GM12864 (cell line): ENCODE measurements around the gene OLFML2A.
A peak's percentile ranks its signal among the peaks of the same experiment; 100 is the strongest.

Experiments
- DNase-seq: peaks from one replicate; pipeline ENCODE4 v3.0.0-alpha.2; 2011; ENCODE audit warnings: low read depth
- H3K4me3 ChIP-seq: 2 replicates; pipeline ENCODE4 v1.5.1; 2011; ENCODE audit warnings: mild to moderate bottlenecking, low read depth, low read length, control low read depth
- TF ChIP-seq, protein P1 (sequence below): IDR thresholded peaks from 2 replicates; pipeline ENCODE4 v1.5.1; 2011; ENCODE audit warnings: low read depth, mild to moderate bottlenecking, moderate library complexity, low read length, control low read depth, inconsistent platforms; ENCODE audit errors: missing control alignments

Gene OLFML2A

DNA sequence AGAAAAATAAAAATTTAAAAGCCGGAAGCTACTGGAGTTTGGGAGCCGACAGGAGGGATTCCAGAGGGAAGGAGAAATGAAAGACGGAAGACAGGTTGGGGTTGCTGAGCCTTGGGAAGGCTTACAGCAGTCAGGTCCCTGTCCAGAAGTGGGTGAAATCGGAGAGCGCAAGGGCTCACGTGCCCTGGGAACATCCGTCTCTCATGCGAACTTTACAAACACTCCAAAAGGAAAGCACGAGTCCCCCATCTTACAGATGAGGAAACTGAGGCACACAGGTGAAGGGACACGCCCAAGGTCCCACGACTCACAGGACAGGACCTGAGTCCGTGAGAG is 347 bp upstream of the OLFML2A start:
- peak overlapping the region; percentile 46 for H3K4me3 ChIP-seq
- TF ChIP-seq, protein P1, sequence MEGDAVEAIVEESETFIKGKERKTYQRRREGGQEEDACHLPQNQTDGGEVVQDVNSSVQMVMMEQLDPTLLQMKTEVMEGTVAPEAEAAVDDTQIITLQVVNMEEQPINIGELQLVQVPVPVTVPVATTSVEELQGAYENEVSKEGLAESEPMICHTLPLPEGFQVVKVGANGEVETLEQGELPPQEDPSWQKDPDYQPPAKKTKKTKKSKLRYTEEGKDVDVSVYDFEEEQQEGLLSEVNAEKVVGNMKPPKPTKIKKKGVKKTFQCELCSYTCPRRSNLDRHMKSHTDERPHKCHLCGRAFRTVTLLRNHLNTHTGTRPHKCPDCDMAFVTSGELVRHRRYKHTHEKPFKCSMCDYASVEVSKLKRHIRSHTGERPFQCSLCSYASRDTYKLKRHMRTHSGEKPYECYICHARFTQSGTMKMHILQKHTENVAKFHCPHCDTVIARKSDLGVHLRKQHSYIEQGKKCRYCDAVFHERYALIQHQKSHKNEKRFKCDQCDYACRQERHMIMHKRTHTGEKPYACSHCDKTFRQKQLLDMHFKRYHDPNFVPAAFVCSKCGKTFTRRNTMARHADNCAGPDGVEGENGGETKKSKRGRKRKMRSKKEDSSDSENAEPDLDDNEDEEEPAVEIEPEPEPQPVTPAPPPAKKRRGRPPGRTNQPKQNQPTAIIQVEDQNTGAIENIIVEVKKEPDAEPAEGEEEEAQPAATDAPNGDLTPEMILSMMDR, result no peak
- no peak for DNase-seq

DNA sequence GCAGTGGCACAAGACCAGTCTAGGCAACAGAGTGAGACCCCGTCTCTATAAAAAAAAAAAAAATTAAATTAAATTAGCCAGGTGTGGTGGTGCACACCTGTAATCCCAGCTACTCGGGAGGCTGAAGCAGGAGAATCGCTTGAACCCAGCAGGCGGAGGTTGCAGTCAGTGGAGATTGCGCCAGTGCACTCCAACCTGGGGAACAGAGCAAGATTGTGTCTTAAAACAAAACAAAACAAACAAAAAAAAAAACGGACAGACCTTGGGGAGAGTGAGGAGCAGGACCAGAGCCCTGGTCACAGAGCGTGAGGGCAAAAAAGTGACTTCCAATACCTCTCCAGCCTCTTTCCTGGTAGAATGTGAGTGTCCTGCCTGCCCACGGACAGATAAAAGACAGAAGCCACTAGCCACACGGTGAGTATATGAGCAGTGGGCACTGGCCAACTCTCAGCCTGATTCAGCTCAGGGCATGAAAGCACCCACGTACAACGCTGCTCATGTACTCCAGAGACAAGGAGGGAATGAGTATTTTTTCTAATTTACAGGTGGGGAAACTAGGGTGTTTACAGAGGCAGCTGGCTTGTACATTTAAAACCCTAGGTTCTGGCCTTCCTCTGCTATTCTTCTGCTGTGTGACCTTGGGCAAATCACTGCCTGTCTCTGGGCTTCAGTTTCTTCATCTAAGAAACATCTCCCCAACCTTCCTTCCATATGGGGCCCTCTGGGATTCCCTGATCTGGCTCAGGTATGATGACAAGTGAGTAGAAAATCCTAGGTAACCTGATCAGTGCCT is 1.8 kb downstream of the OLFML2A start:
- TF ChIP-seq, protein P1, result no peak

DNA sequence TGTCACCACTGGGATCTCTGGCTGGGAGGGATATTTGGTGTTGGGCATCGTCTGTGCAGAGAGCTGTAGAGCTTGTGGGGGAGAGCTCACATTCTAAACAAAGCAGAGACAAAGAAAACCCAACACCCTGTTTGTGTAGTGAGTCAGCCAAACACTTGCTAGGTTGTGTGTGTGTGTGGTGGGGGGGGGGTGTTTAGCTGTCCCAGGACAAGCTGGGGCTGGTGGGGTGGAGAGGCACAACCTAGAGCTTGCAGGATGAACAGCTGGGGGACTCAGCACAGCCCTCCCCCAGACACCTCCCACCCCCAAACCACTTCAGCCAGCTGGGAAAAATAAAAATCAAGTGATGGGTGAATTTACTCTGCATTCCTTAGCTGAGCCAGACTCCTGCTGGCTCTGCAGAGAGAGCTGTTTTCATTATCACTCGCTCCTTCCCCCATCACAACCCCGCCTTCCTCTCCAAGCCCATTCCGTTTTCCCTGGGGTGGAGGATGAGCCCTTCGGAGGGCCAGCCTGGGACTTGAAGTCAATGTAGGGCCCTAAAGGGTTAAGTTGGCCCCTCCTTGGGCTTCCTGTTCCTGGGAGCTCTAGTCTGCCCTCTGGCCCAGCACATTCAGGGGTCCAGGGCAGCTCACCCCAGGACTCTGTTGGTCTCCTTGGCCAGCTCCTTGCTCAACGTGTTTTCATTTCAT is 2.6 kb downstream of the OLFML2A start:
- TF ChIP-seq, protein P1, result no peak
- DNase-seq, result no peak
- no peak overlapping the region for H3K4me3 ChIP-seq

More for the DNA sequence above, 1.8 kb downstream of the OLFML2A start:
- DNase-seq, result no peak
- no peak overlapping the region for H3K4me3 ChIP-seq

DNA sequence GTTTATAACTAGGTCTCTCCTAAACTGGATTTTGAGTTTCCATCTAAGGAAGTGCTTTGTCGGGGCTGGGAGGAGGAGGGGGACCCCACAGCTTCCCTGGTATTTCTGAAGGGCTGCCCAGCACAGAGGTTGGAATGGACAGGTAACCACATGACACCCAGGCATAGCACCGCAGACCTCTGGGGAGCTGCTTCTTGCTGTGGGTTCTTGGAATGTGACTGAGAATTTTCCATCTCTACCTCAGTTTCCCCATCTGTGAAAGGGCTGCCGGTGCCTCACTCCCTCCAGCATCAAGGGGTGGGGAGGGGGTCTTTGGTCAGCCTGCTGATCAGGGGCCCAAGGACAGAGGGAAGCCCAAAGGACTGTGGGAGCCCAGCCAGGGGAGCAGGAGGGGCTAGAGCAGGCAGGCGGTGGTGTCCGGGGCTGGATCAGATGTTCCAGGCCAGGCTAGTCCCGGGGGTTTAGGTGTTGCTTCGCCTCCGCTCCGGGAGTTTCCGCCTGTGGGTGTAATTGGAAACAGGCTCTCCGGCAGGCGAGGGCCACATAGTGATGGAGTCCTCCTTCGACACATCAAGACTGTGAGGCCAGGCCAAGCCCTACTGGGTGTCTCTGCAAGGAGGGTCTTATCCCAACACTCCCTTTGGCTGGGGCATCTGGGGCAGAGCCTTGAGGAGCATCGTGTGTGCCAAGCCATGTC is 3.3 kb downstream of the OLFML2A start:
- TF ChIP-seq, protein P1, result no peak
- DNase-seq, result no peak
- H3K4me3 ChIP-seq, result no peak overlapping the region

DNA sequence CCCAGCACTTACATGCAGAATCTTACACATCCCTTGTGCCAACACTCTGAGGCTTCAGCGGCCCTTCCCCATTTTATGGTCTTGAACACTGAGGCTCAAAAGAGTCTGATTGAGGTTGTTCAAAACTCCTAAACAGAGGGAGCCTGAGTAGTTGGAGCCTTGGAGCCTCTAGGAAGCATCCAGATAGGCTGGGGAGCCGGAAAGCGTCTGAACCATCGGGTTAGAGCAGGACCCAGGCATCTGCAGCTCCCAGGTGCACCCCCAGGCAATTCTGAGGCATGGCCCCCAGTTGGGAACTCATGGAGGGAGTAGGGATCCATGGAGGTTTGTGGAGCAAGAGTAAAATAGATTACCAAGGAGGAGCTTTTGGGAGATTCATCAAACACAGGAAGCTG is 3.8 kb downstream of the OLFML2A start:
- DNase-seq, result no peak
- TF ChIP-seq, protein P1, result no peak
- no peak overlapping the region for H3K4me3 ChIP-seq

DNA sequence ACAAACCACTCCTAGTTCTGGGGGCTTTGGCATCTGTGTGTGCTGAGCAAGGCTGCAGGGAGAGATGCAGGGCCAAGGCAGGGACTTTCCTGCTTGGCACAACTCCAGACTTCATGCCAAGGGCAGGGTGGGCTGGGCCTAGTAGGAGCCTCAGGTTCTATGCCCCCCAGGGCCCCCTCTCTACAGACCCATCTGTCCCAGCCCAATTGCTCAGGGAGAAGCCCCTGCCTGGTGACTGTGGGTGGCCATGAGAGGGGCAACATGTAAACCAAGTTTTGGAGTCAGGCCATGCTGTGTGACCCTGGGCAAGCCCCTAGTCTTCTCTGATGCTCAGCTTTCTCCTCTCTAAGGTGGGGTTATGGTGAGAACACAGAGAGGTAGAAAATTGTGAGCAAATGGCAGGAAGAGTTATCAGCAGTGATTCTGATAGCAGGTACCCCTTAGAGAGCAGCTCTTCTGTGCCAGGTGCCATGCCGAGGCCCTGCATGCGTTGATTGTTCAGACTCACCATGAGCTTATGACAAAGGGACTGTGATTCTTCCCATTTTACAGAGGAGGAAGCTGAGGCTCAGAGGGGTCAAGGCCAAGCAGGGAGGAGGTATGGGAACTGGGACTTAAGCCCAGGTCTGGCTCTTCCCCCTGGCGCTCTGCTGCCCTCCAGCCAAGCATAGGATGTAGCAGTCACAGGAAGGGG is 5.2 kb downstream of the OLFML2A start:
- H3K4me3 ChIP-seq, result no peak overlapping the region
- TF ChIP-seq, protein P1, result no peak
- no peak for DNase-seq
